SK-N-SH (cell line): ENCODE measurements around the gene ZAP70. TPM values are rescaled to one million over a fixed set of nuclear protein-coding genes. Genes with fewer than 3 reads are reported as not detected.

Experiments
- CTCF ChIA-PET: fragments of 300-600, 350-600 bp; formaldehyde crosslinking; extraction: SDS; loops from one replicate; lab custom pipeline; 2021; lab: Yijun Ruan, JAX
- POLR2A ChIA-PET: fragments of 350-600 bp; sonication (Branson Sonifier 250); formaldehyde crosslinking; extraction: SDS; loops from one replicate; lab custom pipeline; 2020; ENCODE audit warnings: antibody characterized with exemption, inconsistent platforms; lab: Yijun Ruan, JAX
- DNase-seq: peaks from one replicate; pipeline ENCODE4 v3.0.0; 2012
- H2AFZ ChIP-seq: fragments of 200-600 bp; sonication (generic); 2 replicates; pipeline ENCODE4 v1.8.1; 2016; ENCODE audit warnings: antibody characterized with exemption, mild to moderate bottlenecking, low read depth
- H3F3A ChIP-seq: fragments of 200-600 bp; sonication (generic); replicated peaks from 2 replicates; pipeline ENCODE3; 2016; ENCODE audit warnings: antibody characterized with exemption, mild to moderate bottlenecking; ENCODE audit not compliant: insufficient read depth
- H3K27ac ChIP-seq, 2 experiments: fragments of 200-500 bp in 1 of 2; fragments of 200-600 bp in 1 of 2; sonication (Bioruptor generic) in 1 of 2; sonication (generic), shearing (Covaris generic) in 1 of 2; 2 replicates each; pipeline versions ENCODE4 v1.5.1 to v1.6.1; 2014 to 2016; ENCODE audit warnings: low read depth in 2 of 2, inconsistent platforms in 1 of 2, low read length in 1 of 2, mild to moderate bottlenecking in 1 of 2, mixed read lengths in 1 of 2
- H3K27me3 ChIP-seq: fragments of 200-600 bp; sonication (generic), shearing (Covaris generic); 2 replicates; pipeline ENCODE4 v1.6.1; 2016; ENCODE audit warnings: mixed run types; ENCODE audit not compliant: insufficient read depth
- H3K36me3 ChIP-seq, 2 experiments: fragments of 200-500 bp in 1 of 2; fragments of 200-600 bp in 1 of 2; sonication (Bioruptor generic) in 1 of 2; sonication (generic) in 1 of 2; replicated peaks in 1 of 2; 2 replicates each; pipeline versions ENCODE3 to v1.5.1; 2014 to 2016; ENCODE audit warnings: low read length in 1 of 2, mild to moderate bottlenecking in 1 of 2; ENCODE audit not compliant: insufficient read depth in 2 of 2, control insufficient read depth in 1 of 2
- H3K4me1 ChIP-seq, 2 experiments: fragments of 200-500 bp in 1 of 2; fragments of 200-600 bp in 1 of 2; sonication (Bioruptor generic) in 1 of 2; sonication (generic), shearing (Covaris generic) in 1 of 2; 2 replicates each; pipeline versions ENCODE4 v1.5.1 to v1.6.1; 2014 to 2016; ENCODE audit warnings: low read depth in 1 of 2, low read length in 1 of 2, mixed run types in 1 of 2; ENCODE audit not compliant: insufficient read depth in 2 of 2, control insufficient read depth in 1 of 2
- H3K4me2 ChIP-seq: fragments of 200-600 bp; sonication (generic), shearing (Covaris generic); 2 replicates; pipeline ENCODE4 v1.6.1; 2017; ENCODE audit warnings: mixed run types
- H3K4me3 ChIP-seq, 2 experiments: fragments of 200-500 bp in 1 of 2; fragments of 200-600 bp in 1 of 2; sonication (Bioruptor generic) in 1 of 2; sonication (generic), shearing (Covaris generic) in 1 of 2; 2 replicates each; pipeline versions ENCODE4 v1.5.1 to v1.8.1; 2014 to 2016; ENCODE audit warnings: low read depth in 2 of 2, inconsistent platforms in 1 of 2, low read length in 1 of 2, mild to moderate bottlenecking in 1 of 2, mixed read lengths in 1 of 2, moderate library complexity in 1 of 2
- H3K79me2 ChIP-seq: fragments of 200-600 bp; sonication (generic); 2 replicates; pipeline ENCODE4 v1.8.1; 2017; ENCODE audit warnings: mild to moderate bottlenecking; ENCODE audit not compliant: insufficient read depth
- H3K9ac ChIP-seq: fragments of 200-600 bp; sonication (generic); 2 replicates; pipeline ENCODE4 v1.6.1; 2017; ENCODE audit warnings: mixed run types
- H3K9me2 ChIP-seq: fragments of 200-600 bp; sonication (generic); 2 replicates; pipeline ENCODE4 v1.6.1; 2017; ENCODE audit warnings: mixed run types
- H3K9me3 ChIP-seq: fragments of 200-600 bp; sonication (generic); 2 replicates; pipeline ENCODE4 v1.6.1; 2017; ENCODE audit warnings: mixed run types, mild to moderate bottlenecking, moderate library complexity
- H4K20me1 ChIP-seq: fragments of 200-600 bp; sonication (generic); 2 replicates; pipeline ENCODE4 v1.6.1; 2017; ENCODE audit warnings: mild to moderate bottlenecking, mixed run types; ENCODE audit not compliant: insufficient read depth
- EP300 ChIP-seq, 2 experiments: IDR thresholded peaks; 2 replicates each; pipeline versions ENCODE4 v1.4.0 to v1.6.1; 2012; ENCODE audit warnings: borderline replicate concordance in 1 of 2, low read depth in 1 of 2, low read length in 1 of 2
- EZH2phosphoT487 ChIP-seq: fragments of 200-600 bp; sonication (generic); IDR thresholded peaks from 2 replicates; pipeline ENCODE4 v1.6.1; 2017; ENCODE audit warnings: low read depth, mixed run types, mild to moderate bottlenecking, antibody characterized with exemption, moderate library complexity, borderline replicate concordance
- FOSL2 ChIP-seq: IDR thresholded peaks from 2 replicates; pipeline ENCODE4 v1.4.0; 2012; ENCODE audit warnings: low read depth, mild to moderate bottlenecking, moderate library complexity, borderline replicate concordance
- FOXJ3 ChIP-seq: sonication (generic); formaldehyde crosslinking; IDR thresholded peaks from 2 replicates; pipeline ENCODE4 v1.5.1; 2020; ENCODE audit warnings: mild to moderate bottlenecking, missing genetic modification reagents
- FOXM1 ChIP-seq: IDR thresholded peaks from 2 replicates; pipeline ENCODE4 v1.4.0; 2012; ENCODE audit warnings: low read depth, mild to moderate bottlenecking
- GABPA ChIP-seq: IDR thresholded peaks from 2 replicates; pipeline ENCODE4 v1.4.0; 2012; ENCODE audit warnings: low read depth, mild to moderate bottlenecking
- GATA2 ChIP-seq: sonication (generic); formaldehyde crosslinking; IDR thresholded peaks from 2 replicates; pipeline ENCODE4 v1.5.0; 2020; ENCODE audit warnings: mild to moderate bottlenecking, missing genetic modification reagents
- NFIC ChIP-seq: IDR thresholded peaks from 2 replicates; pipeline ENCODE4 v1.4.0; 2012; ENCODE audit warnings: borderline replicate concordance
- RAD21 ChIP-seq: IDR thresholded peaks from 2 replicates; pipeline ENCODE4 v1.6.1; 2012; ENCODE audit warnings: mild to moderate bottlenecking, low read length
- RXRA ChIP-seq: IDR thresholded peaks from 2 replicates; pipeline ENCODE4 v1.4.0; 2012; ENCODE audit warnings: low read depth, mild to moderate bottlenecking, borderline replicate concordance
- SIN3A ChIP-seq: IDR thresholded peaks from 2 replicates; pipeline ENCODE4 v1.6.1; 2012; ENCODE audit warnings: low read depth, mild to moderate bottlenecking, low read length, moderate library complexity, borderline replicate concordance
- TAF1 ChIP-seq: IDR thresholded peaks from 2 replicates; pipeline ENCODE4 v1.6.1; 2012; ENCODE audit warnings: low read depth, mild to moderate bottlenecking, low read length, moderate library complexity, borderline replicate concordance
- TEAD4 ChIP-seq: IDR thresholded peaks from 2 replicates; pipeline ENCODE4 v1.4.0; 2012; ENCODE audit warnings: mild to moderate bottlenecking, borderline replicate concordance; ENCODE audit not compliant: insufficient read depth
- YY1 ChIP-seq: IDR thresholded peaks from 2 replicates; pipeline ENCODE4 v1.4.0; 2012; ENCODE audit warnings: low read depth, mild to moderate bottlenecking
- WGBS: methylation state at CpG from one replicate; pipeline ENCODE4 v1.1.6; 2017; ENCODE audit warnings: low lambda C conversion rate; 5-methylcytosine and 5-hydroxymethylcytosine counted together
- polyA plus RNA-seq, 3 experiments: library from polyadenylated mRNA; depleted of rRNA; stranded (reverse); fragments of >200 nt; gene quantifications; 2 replicates each; pipeline ENCODE4 v1.2.3, GENCODE V29; 2012
- TF ChIP-seq, protein P1 (sequence below): IDR thresholded peaks from 2 replicates; pipeline ENCODE4 v1.4.0; 2012; ENCODE audit warnings: low read depth, borderline replicate concordance
- TF ChIP-seq, protein P2 (sequence below): fragments of 150-350 bp; IDR thresholded peaks from 2 replicates; pipeline ENCODE4 v1.6.1; 2016; ENCODE audit warnings: mild to moderate bottlenecking, low read depth, low read length
- TF ChIP-seq, protein P3 (sequence below): IDR thresholded peaks from 2 replicates; pipeline ENCODE4 v1.4.0; 2012; ENCODE audit warnings: low read depth

The ZAP70 gene
- polyA plus RNA-seq, 1 of the 3 experiments (the other 2 are of a cell fraction) = 0.05 TPM

DNA sequence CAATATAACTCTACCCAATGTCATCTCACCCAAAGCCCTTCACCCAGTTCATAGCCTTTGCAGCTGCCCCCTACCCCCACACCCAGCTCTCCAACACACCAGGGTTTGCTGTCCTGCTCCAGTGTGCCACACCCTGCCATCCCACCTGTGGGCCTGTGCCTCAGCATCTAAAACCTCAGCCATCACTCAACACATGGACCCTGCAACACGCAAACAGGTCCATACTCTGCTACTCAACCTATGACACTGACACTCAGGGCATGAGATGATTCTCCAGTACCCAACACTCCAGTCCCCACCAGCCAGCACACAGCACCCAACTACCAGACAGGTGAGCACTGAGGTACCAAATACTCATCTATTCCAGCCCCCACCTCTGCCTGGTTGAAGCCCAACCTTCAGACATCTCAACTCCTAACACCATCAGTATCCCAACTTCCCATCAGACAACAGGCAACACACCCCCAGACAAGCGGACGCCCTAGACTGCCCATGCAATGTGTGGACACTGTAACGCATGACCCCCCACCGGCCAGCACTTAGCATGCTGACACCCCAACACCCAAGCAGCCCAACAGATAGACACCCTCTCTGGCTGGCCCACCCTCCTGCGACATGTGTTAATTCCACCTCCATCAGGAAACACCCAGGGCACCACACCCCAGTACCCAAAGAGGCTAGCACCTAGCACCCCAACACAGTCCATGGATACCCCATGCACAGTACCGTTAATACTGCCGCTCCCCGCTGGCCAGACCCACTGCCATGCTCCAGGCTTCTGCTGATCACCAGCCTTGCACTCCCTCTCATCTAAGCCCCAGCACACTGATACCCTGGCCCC, 25.0 kb downstream of the ZAP70 start:
- no peaks in the 10 kb centered on the region for H4K20me1 ChIP-seq
- POLR2A ChIA-PET = no interaction called here
- 76% methylated on average over 9 of the region's 9 CpGs for WGBS
- H3K9me3 ChIP-seq = no peaks in the 10 kb centered on the region
- H3K9me2 ChIP-seq = no peaks in the 10 kb centered on the region
- H3K4me2 ChIP-seq = no peak overlapping the region
- H3K27me3 ChIP-seq = no peaks in the 10 kb centered on the region
- H3K9ac ChIP-seq = no peak overlapping the region
- no peak overlapping the region for H3K27ac ChIP-seq
- CTCF ChIA-PET = interaction anchor here (1.0 to 3.4 kb wide), 6 partner anchors 13 to 653 kb away, joined by 3 to 21 read pairs (median 16); no protein-coding TSS in a partner anchor
- H3K36me3 ChIP-seq = no peaks in the 10 kb centered on the region
- H2AFZ ChIP-seq = no peak overlapping the region
- H3K79me2 ChIP-seq = no peaks in the 10 kb centered on the region
- no peak for DNase-seq
- H3F3A ChIP-seq = no peaks in the 10 kb centered on the region
- H3K4me3 ChIP-seq = no peak overlapping the region
- H3K4me1 ChIP-seq = no peaks in the 10 kb centered on the region; a peak in 1 of 4 replicates
- TF ChIP-seq RXRA = no peak
- no peak for TF ChIP-seq GATA2 (CRISPR knock-in tag)
- TF ChIP-seq, protein P1, sequence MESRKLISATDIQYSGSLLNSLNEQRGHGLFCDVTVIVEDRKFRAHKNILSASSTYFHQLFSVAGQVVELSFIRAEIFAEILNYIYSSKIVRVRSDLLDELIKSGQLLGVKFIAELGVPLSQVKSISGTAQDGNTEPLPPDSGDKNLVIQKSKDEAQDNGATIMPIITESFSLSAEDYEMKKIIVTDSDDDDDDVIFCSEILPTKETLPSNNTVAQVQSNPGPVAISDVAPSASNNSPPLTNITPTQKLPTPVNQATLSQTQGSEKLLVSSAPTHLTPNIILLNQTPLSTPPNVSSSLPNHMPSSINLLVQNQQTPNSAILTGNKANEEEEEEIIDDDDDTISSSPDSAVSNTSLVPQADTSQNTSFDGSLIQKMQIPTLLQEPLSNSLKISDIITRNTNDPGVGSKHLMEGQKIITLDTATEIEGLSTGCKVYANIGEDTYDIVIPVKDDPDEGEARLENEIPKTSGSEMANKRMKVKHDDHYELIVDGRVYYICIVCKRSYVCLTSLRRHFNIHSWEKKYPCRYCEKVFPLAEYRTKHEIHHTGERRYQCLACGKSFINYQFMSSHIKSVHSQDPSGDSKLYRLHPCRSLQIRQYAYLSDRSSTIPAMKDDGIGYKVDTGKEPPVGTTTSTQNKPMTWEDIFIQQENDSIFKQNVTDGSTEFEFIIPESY = no peak
- TF ChIP-seq, protein P2, sequence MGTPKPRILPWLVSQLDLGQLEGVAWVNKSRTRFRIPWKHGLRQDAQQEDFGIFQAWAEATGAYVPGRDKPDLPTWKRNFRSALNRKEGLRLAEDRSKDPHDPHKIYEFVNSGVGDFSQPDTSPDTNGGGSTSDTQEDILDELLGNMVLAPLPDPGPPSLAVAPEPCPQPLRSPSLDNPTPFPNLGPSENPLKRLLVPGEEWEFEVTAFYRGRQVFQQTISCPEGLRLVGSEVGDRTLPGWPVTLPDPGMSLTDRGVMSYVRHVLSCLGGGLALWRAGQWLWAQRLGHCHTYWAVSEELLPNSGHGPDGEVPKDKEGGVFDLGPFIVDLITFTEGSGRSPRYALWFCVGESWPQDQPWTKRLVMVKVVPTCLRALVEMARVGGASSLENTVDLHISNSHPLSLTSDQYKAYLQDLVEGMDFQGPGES = no peak
- no peak for TF ChIP-seq FOSL2
- TF ChIP-seq FOXJ3 = no peak
- no peak for TF ChIP-seq TAF1
- TF ChIP-seq RAD21 = no peak
- TF ChIP-seq NFIC = no peak

DNA sequence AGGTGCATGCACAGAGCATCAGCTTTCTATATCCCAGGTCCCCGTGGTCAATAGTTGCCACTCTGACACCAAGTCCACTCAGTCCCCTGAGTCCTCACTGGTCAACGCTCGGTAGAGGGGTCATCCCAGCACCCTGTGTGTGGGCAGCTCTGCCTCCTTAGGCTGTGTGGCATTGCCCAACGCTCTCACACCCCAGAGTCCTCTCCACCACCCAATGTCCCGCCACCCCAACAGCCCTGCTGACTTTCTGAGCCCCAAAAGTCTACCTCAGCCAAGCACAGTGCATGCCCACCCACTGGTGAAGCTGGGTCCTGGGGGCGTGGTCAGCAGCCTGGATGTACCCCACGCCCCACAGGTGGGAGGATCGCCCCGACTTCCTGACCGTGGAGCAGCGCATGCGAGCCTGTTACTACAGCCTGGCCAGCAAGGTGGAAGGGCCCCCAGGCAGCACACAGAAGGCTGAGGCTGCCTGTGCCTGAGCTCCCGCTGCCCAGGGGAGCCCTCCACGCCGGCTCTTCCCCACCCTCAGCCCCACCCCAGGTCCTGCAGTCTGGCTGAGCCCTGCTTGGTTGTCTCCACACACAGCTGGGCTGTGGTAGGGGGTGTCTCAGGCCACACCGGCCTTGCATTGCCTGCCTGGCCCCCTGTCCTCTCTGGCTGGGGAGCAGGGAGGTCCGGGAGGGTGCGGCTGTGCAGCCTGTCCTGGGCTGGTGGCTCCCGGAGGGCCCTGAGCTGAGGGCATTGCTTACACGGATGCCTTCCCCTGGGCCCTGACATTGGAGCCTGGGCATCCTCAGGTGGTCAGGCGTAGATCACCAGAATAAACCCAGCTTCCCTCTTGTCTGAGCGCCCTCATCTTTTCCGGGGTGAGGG, 25.9 kb downstream of the ZAP70 start:
- no peaks in the 10 kb centered on the region for H3K36me3 ChIP-seq
- no peaks in the 10 kb centered on the region for H3K27me3 ChIP-seq
- no peak overlapping the region for H3K27ac ChIP-seq
- H3K4me3 ChIP-seq = no peak overlapping the region
- no peaks in the 10 kb centered on the region for H4K20me1 ChIP-seq
- 65% methylated on average over 8 of the region's 23 CpGs for WGBS
- DNase-seq = no peak
- H3K9me2 ChIP-seq = no peaks in the 10 kb centered on the region
- H3F3A ChIP-seq = no peaks in the 10 kb centered on the region
- H3K9me3 ChIP-seq = no peaks in the 10 kb centered on the region
- H3K9ac ChIP-seq = no peak overlapping the region
- no peaks in the 10 kb centered on the region for H3K79me2 ChIP-seq
- POLR2A ChIA-PET = no interaction called here
- CTCF ChIA-PET = interaction anchor here (0.9 to 3.5 kb wide), 14 partner anchors 9 to 652 kb away, joined by 3 to 37 read pairs (median 12); no protein-coding TSS in a partner anchor
- no peaks in the 10 kb centered on the region; a peak in 1 of 4 replicates for H3K4me1 ChIP-seq
- H3K4me2 ChIP-seq = no peak overlapping the region
- H2AFZ ChIP-seq = no peak overlapping the region
- TF ChIP-seq RXRA (no peak), TEAD4 (no peak), TAF1 (no peak), GABPA (no peak), EZH2phosphoT487 (no peak), FOXM1 (no peak), EP300 (IDR thresholded peaks at IDR 0.05; ENCODE audit: borderline replicate concordance in 1 of 2, low read depth in 1 of 2, low read length in 1 of 2) (no peak), YY1 (no peak), SIN3A (no peak)
- TF ChIP-seq, protein P3, sequence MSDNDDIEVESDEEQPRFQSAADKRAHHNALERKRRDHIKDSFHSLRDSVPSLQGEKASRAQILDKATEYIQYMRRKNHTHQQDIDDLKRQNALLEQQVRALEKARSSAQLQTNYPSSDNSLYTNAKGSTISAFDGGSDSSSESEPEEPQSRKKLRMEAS = no peak
- TF ChIP-seq, protein P2 = no peak
